NCI-H510A treated with DMSO at 0.1 percent for 48 hours (cell line): Measurements from ENCODE around the gene UCK1.

Experiments
- DNase-seq: peaks from one replicate; lab custom pipeline; 2025; lab: John Stamatoyannopoulos, UW

Gene UCK1

GRCh38 chr9:131530920-131531832 lies at the start of gene UCK1:
Gene UCK1 (minus strand): TSS chr9:131531263. CDS start chr9:131531174, 89 bp downstream.
- DNase-seq = peak; percentile 86

GRCh38 chr9:131580358-131580757 lies 49.3 kb upstream of the UCK1 start:
- DNase-seq = no peak

- no peak for DNase-seq
Measured at GRCh38 chr9:131579789-131580211, 48.7 kb upstream of the UCK1 start.

- no peak for DNase-seq
Measured at GRCh38 chr9:131578731-131579504, 47.9 kb upstream of the UCK1 start.

- no peak for DNase-seq
Measured at GRCh38 chr9:131578021-131578420, 47.0 kb upstream of the UCK1 start.

GRCh38 chr9:131577005-131578000 lies 46.2 kb upstream of the UCK1 start:
- no peak for DNase-seq

- no peak for DNase-seq
Measured at GRCh38 chr9:131575946-131576853, 45.1 kb upstream of the UCK1 start.

- DNase-seq = no peak
Measured at GRCh38 chr9:131574730-131575640, 43.9 kb upstream of the UCK1 start.

- no peak for DNase-seq
Measured at GRCh38 chr9:131567910-131568309, 36.8 kb upstream of the UCK1 start.

- no peak for DNase-seq
Measured at GRCh38 chr9:131566158-131566557, 35.1 kb upstream of the UCK1 start.

- DNase-seq = no peak
Measured at GRCh38 chr9:131565369-131565768, 34.3 kb upstream of the UCK1 start.

- no peak for DNase-seq
Measured at GRCh38 chr9:131562032-131562959, 31.2 kb upstream of the UCK1 start.

GRCh38 chr9:131559421-131560000 lies 28.4 kb upstream of the UCK1 start:
- DNase-seq = no peak

GRCh38 chr9:131557855-131558548 lies 26.9 kb upstream of the UCK1 start:
- DNase-seq = no peak

- DNase-seq = no peak
Measured at GRCh38 chr9:131555841-131556673, 25.0 kb upstream of the UCK1 start.

- DNase-seq = no peak
Measured at GRCh38 chr9:131554843-131555351, 23.8 kb upstream of the UCK1 start.
